HEK293 (cell line): Measurements from ENCODE around the gene WWTR1.

ENCODE experiments used
- ATF2 ChIP-seq: fragments of 450-650 bp; formaldehyde crosslinking; IDR thresholded peaks from 2 replicates; pipeline ENCODE4 v1.5.1; 2016; ENCODE audit warnings: missing biosample characterization, missing genetic modification characterization, low read depth
- CTCF ChIP-seq: fragments of 450-650 bp; formaldehyde crosslinking; IDR thresholded peaks from 2 replicates; pipeline ENCODE4 v1.5.1; 2016; ENCODE audit warnings: missing biosample characterization, missing genetic modification characterization
- TCF7L2 ChIP-seq: IDR thresholded peaks from 2 replicates; pipeline ENCODE4 v1.6.1; 2011; ENCODE audit warnings: low read depth, mild to moderate bottlenecking, inconsistent platforms, low read length, moderate library complexity, borderline replicate concordance
- ZNF24 ChIP-seq: fragments of 450-650 bp; formaldehyde crosslinking; IDR thresholded peaks from 2 replicates; pipeline ENCODE4 v1.5.1; 2016; ENCODE audit warnings: missing biosample characterization, missing genetic modification characterization
- ZNF629 ChIP-seq: fragments of 450-650 bp; formaldehyde crosslinking; IDR thresholded peaks from 2 replicates; pipeline ENCODE4 v1.5.1; 2017; ENCODE audit warnings: missing biosample characterization, missing genetic modification characterization

GRCh38 chr3:149654188-149654601 is 3.6 kb downstream of the WWTR1 start:
- TF ChIP-seq CTCF (tag by site-specific recombination) (no peak), ATF2 (tag by site-specific recombination) (no peak), TCF7L2 (no peak), ZNF629 (no peak), ZNF24 (tag by site-specific recombination) (no peak)
